Measurements from ENCODE around the gene SAP30BP.

Gene SAP30BP

GRCh38 chr17:75627094-75627493 is 40.0 kb upstream of the SAP30BP start:
- no peak overlapping the region for H3K4me3 ChIP-seq (ENCODE audit: low read depth, low read length)
- TF ChIP-seq POLR2A (IDR thresholded peaks at IDR 0.05; ENCODE audit: extremely low read depth, insufficient read length) (no peak), CTCF (IDR thresholded peaks at IDR 0.05; ENCODE audit: low read depth, low read length) (no peak), MYC (IDR thresholded peaks at IDR 0.05; ENCODE audit: low read depth, low read length) (no peak), MAX (IDR thresholded peaks at IDR 0.05; ENCODE audit: low read depth, low read length) (no peak)
- DNase-seq (ENCODE audit: low read depth), result no peak

DNA sequence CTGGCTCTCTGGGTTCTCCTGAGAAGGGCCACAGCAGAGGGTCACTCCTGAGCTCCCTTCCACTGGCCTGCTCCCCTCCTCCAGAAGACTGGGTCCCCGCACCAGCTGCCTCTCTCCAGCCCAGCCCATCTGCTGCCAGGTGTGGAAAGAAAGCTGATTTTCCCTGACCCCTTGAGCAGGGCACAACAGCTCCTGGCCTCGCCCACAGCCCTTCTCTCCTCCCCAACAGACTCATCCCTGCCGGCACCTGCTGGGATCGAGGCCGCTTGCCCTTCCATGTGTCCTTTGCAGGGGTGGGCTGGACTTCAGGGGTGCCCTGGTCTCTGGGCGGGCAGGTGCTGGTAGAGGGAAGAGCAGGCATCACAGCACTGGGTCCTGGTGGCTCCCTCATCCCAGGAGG is 38.7 kb upstream of the SAP30BP start:
- H3K4me3 ChIP-seq (ENCODE audit: low read depth, low read length), result no peak overlapping the region
- no peak for DNase-seq (ENCODE audit: low read depth)
- no peak for TF ChIP-seq MYC (IDR thresholded peaks at IDR 0.05; ENCODE audit: low read depth, low read length)
- no peak for TF ChIP-seq MAX (IDR thresholded peaks at IDR 0.05; ENCODE audit: low read depth, low read length)
- TF ChIP-seq CTCF (IDR thresholded peaks at IDR 0.05; ENCODE audit: low read depth, low read length), result no peak
- TF ChIP-seq POLR2A (IDR thresholded peaks at IDR 0.05; ENCODE audit: extremely low read depth, insufficient read length), result no peak

DNA sequence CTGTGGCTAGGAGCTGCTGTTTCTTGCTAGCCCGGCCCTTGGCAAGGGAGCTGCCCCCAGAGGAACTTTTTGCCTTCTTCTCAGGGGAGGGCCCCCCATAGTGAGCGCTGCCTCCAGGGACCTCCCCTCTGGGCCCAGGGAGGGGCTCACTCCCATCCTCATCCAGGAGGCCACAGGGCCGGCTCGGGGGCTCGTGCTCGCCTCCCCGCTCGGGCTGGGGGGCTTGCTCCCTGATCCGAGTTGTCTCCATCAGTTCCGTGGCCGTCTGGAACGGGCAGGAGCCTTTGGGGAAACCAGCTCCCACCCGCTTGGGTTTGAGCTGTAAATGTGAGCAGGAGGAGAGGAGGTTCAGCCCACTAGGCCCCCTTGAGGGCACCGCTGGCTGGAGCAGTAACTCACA is 38.0 kb upstream of the SAP30BP start:
- DNase-seq (ENCODE audit: low read depth), result no peak
- H3K4me3 ChIP-seq (ENCODE audit: low read depth, low read length), result no peak overlapping the region
- TF ChIP-seq CTCF (IDR thresholded peaks at IDR 0.05; ENCODE audit: low read depth, low read length), result no peak
- no peak for TF ChIP-seq MAX (IDR thresholded peaks at IDR 0.05; ENCODE audit: low read depth, low read length)
- TF ChIP-seq MYC (IDR thresholded peaks at IDR 0.05; ENCODE audit: low read depth, low read length), result no peak
- TF ChIP-seq POLR2A (IDR thresholded peaks at IDR 0.05; ENCODE audit: extremely low read depth, insufficient read length), result no peak

- no peak for DNase-seq (ENCODE audit: low read depth)
- no peak overlapping the region for H3K4me3 ChIP-seq (ENCODE audit: low read depth, low read length)
- no peak for TF ChIP-seq CTCF (IDR thresholded peaks at IDR 0.05; ENCODE audit: low read depth, low read length)
- no peak for TF ChIP-seq MYC (IDR thresholded peaks at IDR 0.05; ENCODE audit: low read depth, low read length)
Observed at GRCh38 chr17:75630071-75630917, 36.8 kb upstream of the SAP30BP start.

- no peak for DNase-seq (ENCODE audit: low read depth)
- no peak for TF ChIP-seq POLR2A (IDR thresholded peaks at IDR 0.05; ENCODE audit: extremely low read depth, insufficient read length)
- TF ChIP-seq MAX (IDR thresholded peaks at IDR 0.05; ENCODE audit: low read depth, low read length), result no peak
- no peak for TF ChIP-seq CTCF (IDR thresholded peaks at IDR 0.05; ENCODE audit: low read depth, low read length)
- TF ChIP-seq MYC (IDR thresholded peaks at IDR 0.05; ENCODE audit: low read depth, low read length), result no peak
- H3K4me3 ChIP-seq (ENCODE audit: low read depth, low read length), result no peak overlapping the region
Observed at GRCh38 chr17:75631353-75631752, 35.8 kb upstream of the SAP30BP start.

Measured in NB4 (cell line).